ENCODE results near the gene CCDC85B. TPM values are rescaled to one million over a fixed set of nuclear protein-coding genes. Genes with fewer than 3 reads are reported as not detected.
A peak's percentile ranks its signal among the peaks of the same experiment; 100 is the strongest.

The CCDC85B gene
- total and polyA plus RNA-seq, 2 of the 13 experiments (the other 11 are each of a cell fraction or from before 2014, with no cell fraction given), result 8.2 to 19.5 TPM

GRCh38 chr11:65918211-65919140 is 28.0 kb downstream of the CCDC85B start, which contains the start of gene C11orf68 (continued):
- peak; percentile 69 for TF ChIP-seq ZBTB40 (IDR thresholded peaks at IDR 0.05)
- TF ChIP-seq ZBTB40 (CRISPR knock-in tag; IDR thresholded peaks at IDR 0.05), result peak; percentile 99
- TF ChIP-seq MTF1 (CRISPR knock-in tag; IDR thresholded peaks at IDR 0.05), result no peak
- TF ChIP-seq KLF16 (CRISPR knock-in tag; IDR thresholded peaks at IDR 0.05), result 0 out of 4 replicates have a peak, but pooled peaks of 1 of the 2 experiments have one; percentile 5
- TF ChIP-seq CREM (IDR thresholded peaks at IDR 0.05), result no peak
- TF ChIP-seq CREM (CRISPR knock-in tag; IDR thresholded peaks at IDR 0.05), result no peak
- no peak for TF ChIP-seq THAP8 (CRISPR knock-in tag; IDR thresholded peaks at IDR 0.05; ENCODE audit: borderline replicate concordance)
- no peak for TF ChIP-seq ZMAT5 (CRISPR knock-in tag; IDR thresholded peaks at IDR 0.05; ENCODE audit: borderline replicate concordance, low read depth)
- TF ChIP-seq KDM1A (CRISPR knock-in tag; IDR thresholded peaks at IDR 0.05), result peak; percentile 47; the same call in 1 of the 2 replicates
- TF ChIP-seq ZNF746 (CRISPR knock-in tag; IDR thresholded peaks at IDR 0.05), result no peak
- TF ChIP-seq KDM5B (CRISPR knock-in tag; IDR thresholded peaks at IDR 0.05; ENCODE audit: borderline replicate concordance), result no peak
- no peak for TF ChIP-seq SCMH1 (CRISPR knock-in tag; IDR thresholded peaks at IDR 0.05; ENCODE audit: borderline replicate concordance)
- no peak for TF ChIP-seq ATAD3A (CRISPR knock-in tag; IDR thresholded peaks at IDR 0.05)
- no peak for TF ChIP-seq PAF1 (CRISPR knock-in tag; IDR thresholded peaks at IDR 0.05)
- no peak for TF ChIP-seq LRRFIP1 (CRISPR knock-in tag; conservative IDR thresholded peaks at IDR 0.05)
- TF ChIP-seq ZNF33B (CRISPR knock-in tag; IDR thresholded peaks at IDR 0.05), result no peak
- TF ChIP-seq ISL2 (CRISPR knock-in tag; IDR thresholded peaks at IDR 0.05), result no peak

Measured in HepG2 (cell line).